ENCODE data around the gene CCND3.
"Not testable (repeated sequence)": the region's sequence is repeated elsewhere in the genome, so short reads cannot be mapped to it uniquely, and the experiment has no call there.

The CCND3 gene

GRCh38 chr6:41947581-41948220 lies 6.1 kb upstream of the CCND3 start:
- DNase-seq = no peak

DNA sequence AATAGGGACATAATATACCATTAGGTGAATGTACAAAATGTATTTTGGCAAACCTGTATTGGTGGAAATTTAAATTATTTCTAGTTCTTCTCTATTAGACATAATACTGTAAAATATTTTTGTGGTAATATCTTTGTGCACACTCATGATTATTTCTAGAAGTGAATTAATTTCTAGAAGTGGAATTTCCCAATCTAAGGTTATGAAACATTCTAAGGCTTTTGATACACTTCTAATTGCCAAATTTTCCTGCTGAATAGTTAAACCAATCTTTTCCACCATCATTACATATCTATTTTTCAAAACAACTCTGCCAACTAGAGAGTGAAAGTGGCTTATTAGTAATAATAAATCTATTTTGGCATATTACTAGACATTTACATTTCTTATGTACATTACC lies 1.8 kb upstream of the CCND3 start:
- no peak for DNase-seq

DNA sequence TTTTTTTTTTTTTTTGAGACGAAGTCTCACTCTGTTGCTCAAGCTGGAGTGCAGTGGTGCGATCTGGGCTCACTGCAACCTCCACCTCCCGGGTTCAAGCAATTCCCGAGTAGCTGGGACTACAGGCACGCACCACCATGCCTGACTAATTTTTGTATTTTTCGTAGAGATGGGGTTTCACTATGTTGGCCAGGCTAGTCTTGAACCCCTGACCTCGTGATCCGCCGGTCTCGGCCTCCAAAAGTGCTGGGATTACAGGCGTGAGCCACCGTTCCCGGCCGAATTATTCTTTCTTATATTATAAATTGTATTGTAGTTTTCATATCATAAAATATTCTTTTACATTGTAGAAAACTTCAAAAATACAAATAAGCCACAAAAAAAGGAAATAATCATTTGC lies 1.3 kb upstream of the CCND3 start:
- DNase-seq = not testable (repeated sequence)

DNA sequence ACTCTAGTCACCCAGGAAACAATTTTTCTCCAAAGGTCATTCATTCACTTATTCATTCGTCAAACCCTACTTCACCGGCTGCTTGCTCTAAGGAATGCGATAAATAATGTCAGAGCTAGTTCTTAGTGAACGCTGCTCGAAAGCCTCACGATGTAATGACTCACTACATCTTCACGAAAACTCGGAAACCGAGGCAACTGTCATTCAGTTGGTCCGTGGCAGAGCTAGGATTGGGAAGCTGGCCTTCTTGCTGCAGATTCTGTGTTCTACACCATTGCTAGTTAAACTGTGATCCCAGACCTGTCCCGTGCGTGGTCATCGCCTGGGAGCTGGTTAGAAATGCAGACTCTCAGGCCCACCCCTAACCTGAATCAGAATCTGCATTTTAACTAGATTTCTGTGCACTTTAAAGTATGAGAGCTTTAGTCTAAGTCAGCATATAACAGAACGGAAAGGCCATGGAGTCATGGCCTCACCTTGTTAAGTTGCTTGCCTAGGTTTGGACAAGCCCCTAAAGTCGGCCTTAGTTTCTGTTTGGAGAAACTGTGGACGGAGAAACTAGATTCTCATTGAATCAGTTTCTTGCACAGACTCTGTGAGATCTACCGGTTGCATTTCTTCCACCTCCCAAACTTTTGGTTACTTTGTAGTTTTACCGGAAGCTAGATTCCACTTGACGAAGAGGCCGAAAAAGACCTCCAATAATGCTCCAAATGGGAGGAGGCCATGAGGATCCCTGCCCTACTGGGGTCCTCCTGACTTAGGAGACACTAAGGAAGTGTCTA lies 651 bp upstream of the CCND3 start:
- DNase-seq = no peak

DNA sequence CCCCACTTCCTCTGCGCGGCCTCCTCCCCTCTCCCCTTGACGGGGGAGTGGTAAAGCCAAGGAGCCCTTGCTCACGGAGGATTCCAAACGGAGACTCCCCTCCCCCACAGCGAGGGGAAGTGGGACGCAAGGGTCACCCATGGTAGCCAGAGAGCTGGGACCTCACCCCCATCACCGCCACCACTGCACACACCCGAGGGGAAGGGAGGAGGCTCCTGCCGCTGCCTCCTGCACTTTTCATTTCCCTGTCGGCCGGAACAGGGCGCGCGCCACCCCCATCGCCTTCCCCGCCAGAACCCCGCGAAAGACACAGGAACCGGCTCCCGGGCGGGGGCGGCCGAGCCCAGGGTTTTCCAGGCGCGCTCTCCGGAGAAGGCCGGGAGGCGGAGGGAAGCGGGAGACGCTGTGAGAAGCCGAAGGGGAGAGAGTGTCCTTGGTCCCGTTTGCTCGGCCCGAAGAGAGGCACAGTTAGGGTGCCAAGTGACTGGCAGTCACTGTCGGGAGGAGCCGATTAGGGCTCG lies 789 bp downstream of the CCND3 start:
- DNase-seq = peak; percentile 46

GRCh38 chr6:41939848-41940758 lies 1.5 kb downstream of the CCND3 start:
- DNase-seq = peak; percentile 25

GRCh38 chr6:41939176-41939847 lies 2.3 kb downstream of the CCND3 start:
- peak; percentile 19 for DNase-seq

DNA sequence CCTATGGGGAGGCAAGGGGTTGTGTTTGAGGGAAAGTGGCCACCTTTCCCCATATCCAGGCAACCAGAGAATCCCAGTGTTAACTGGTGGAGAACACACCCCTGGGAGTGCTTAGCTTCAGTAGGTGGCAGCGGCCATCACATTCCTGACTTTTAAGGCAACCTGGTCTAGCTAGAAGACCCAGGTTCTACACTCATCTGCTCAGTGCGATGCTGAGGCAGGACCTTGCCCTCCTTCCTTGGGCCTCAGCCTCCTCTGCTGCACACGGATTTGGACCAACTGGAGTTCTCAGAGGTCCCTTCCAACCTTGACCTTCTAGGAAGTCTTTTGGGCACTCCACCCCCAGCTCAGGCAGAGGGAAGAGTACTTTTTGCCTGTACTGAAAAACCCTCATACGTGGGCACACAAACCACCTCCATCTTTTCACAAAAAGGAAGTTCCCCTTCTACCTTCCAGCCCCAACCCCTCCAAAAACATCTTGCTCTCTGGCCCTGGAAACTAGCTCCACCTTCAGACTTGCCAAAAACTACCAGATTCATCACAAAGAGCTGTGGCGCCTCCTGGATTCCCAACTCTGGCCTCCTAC lies 2.9 kb downstream of the CCND3 start:
- no peak for DNase-seq

DNA sequence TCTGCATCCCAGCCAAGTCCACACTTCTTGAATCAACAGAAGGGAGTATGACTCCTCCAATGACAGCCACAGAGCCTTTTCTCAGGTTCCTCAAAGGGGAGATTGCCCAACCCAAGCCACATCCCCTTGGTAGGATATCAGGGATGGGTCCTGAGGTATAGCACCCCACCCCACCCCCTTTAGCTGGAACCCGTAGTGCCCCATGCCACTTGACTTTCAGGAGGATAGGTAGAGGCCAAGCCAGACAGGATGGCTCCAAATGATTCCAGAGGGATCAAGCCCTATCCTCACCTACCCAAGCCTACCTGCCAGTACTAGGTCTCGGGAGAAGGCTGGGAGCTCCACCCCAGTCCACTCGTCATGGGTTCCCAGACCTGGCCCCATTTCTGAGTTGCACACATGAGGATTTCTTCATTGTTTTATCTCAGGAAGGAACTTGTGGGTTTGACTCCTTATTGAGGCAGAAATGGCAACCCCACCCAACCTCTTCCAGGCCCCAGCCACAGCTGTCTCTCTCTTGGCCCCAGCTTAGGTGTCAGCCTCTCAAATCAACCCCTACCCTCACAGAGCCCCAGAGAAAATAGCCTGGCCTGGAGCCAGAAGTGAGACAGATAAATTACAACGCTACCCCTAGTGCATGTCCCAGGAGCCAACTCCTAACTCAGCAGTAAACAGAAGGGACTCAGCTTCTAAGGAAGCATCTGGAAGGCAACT lies 3.6 kb downstream of the CCND3 start:
- peak; percentile 67 for DNase-seq

GRCh38 chr6:41937472-41937860 lies 4.1 kb downstream of the CCND3 start:
- DNase-seq = no peak

DNA sequence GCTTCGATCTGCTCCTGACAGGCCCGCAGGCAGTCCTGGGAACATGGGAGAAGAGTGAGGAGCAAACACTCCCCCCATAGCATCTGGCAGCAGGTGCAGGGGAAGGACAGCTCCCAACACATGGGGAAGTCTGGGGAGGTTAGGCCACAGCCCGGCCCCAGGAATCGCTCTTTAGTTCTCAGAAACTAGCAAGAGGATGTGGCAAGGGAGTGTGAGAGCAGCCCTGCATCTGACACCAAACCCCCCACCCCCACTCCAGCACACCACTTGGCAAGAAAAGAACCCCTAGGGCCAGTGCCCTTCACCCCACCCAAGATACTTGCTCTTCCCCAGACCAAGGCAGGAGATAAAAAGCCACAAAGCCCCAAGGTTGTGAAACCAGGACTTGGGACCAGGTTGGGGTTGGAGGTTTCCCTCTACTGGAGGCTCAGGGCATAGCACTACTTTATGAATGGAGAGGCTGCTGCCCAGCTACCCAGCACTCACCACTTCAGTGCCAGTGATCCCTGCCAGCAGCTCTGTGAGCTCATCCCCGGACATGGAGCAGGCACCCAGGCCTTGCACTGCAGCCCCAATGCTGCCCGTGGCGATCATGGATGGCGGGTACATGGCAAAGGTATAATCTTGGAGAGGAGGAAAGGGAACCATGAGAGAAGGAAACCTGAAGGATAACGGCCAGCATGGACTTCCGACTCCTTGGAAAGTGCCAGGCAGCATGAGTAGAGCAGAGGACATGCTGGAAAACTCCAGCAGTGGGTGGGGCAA lies 5.4 kb downstream of the CCND3 start:
- DNase-seq = peak; percentile 88

DNA sequence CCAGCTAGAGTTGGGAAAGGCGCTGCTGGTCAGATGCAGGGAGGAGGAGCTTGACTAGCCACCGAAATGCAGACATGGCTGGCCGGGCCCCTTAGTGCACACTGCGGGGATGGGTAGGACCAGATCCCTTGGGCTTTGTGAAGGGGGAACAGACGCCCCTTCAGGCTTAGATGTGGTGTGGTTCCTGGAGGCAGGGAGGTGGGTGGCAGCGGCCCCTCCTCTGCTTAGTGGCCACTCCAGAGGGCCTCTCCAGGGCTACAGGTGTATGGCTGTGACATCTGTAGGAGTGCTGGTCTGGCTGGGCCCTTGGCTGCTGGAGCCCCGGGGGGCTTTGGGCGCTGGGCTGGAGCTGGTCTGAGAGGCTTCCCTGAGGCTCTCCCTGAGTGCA lies 5.9 kb downstream of the CCND3 start:
- DNase-seq = no peak

GRCh38 chr6:41935193-41935574 lies 6.4 kb downstream of the CCND3 start:
- no peak for DNase-seq

- DNase-seq = no peak
Observed at GRCh38 chr6:41934278-41935192, 7.1 kb downstream of the CCND3 start.

DNA sequence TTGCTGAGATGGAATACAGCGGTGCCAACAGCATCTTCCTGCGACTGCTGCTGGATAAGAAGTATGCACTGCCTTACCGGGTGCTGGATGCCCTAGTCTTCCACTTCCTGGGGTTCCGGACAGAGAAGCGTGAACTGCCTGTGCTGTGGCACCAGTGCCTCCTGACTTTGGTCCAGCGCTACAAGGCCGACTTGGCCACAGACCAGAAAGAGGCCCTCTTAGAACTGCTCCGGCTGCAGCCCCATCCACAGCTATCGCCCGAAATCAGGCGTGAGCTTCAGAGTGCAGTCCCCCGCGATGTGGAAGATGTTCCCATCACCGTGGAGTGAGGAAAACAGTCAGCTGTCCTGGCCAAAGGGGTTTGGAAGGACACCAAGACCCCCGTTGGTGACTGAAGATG lies 9.2 kb downstream of the CCND3 start:
- no peak for DNase-seq

- DNase-seq = no peak
Observed at GRCh38 chr6:41931792-41932191, 9.8 kb downstream of the CCND3 start.

DNA sequence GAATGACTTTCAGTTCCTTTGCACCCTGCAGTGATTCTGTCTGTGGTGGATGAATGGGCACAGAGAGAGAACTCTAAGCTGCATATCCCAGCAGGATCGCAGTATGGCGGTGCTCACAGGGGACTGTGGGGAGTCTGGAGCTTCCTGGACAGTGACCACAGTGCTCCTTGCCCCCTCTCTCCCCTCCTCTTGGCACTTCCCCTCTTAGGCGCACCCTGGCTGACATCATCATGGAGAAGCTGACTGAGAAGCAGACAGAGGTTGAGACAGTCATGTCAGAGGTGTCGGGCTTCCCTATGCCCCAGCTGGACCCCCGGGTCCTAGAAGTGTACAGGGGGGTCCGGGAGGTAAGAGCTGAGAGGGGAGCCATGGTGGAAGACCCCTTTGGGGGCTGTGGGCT lies 11.7 kb downstream of the CCND3 start:
- DNase-seq = no peak

GRCh38 chr6:41927253-41927652 lies 14.4 kb downstream of the CCND3 start:
- no peak for DNase-seq

- no peak for DNase-seq
Observed at GRCh38 chr6:41922154-41922553, 19.5 kb downstream of the CCND3 start.

DNA sequence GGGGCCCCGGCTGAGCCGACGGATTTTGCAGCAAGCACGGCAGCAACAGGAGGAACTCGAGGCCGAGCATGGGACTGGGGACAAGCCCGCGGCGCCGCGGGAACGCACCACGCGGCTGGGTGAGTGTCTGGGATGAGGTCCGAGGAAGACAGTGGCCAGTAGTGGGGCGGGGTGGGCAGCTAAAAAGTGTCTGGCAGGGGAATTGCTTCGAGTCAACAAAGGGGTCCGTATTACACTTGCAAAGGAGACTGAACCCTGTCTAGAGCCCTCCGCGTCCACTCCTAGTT lies 20.0 kb downstream of the CCND3 start:
- no peak for DNase-seq

Measured in CD4-positive, alpha-beta T cell treated with Interleukin-12 subunit alpha and Interleukin-12 subunit beta, for 1 hour (primary cell).